ENCODE results near the gene MAK. TPM values are rescaled to one million over a fixed set of nuclear protein-coding genes. Genes with fewer than 3 reads are reported as not detected.
"Not testable (repeated sequence)": the region's sequence is repeated elsewhere in the genome, so short reads cannot be mapped to it uniquely, and the experiment has no call there.

The MAK gene
- total RNA-seq, 2 experiments from 2014 or later, result 0.05 TPM; not detected in 1

DNA sequence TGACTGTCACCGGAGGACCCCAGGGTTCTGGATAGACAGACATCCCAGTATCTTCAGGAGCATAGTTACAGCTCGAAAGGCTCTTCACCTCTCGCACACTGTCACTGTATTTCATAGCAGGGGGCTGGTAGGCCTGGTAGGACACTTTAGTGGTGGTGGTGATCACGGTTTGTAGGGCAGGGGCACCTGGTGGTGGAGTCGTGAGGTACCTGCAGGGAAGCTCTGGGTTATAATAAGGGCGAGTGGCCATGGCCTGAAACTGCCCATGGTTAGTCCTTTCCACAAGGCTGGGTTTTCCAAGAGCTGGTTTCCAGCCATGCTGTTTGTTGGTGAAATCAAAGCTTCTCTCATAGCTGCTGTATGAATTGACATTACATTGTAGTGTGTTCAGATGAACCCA lies 35.9 kb upstream of the MAK start:
- CTCF ChIA-PET, result no interaction called here
- H3K4me3 Mint-ChIP-seq, result no peak overlapping the region
- no peaks in the 10 kb centered on the region for H3K4me1 Mint-ChIP-seq (ENCODE audit: low read depth)
- ATAC-seq, result no peak
- POLR2A ChIA-PET, result no interaction called here
- H3K27me3 Mint-ChIP-seq (ENCODE audit: low read depth), result peaks cover 14% of the 10 kb centered on the region
- no peak for DNase-seq
- no peak overlapping the region for H3K27ac Mint-ChIP-seq
- no peaks in the 10 kb centered on the region for H3K36me3 Mint-ChIP-seq (ENCODE audit: low read depth)
- no peaks in the 10 kb centered on the region for H3K9me3 Mint-ChIP-seq (ENCODE audit: insufficient read depth)

DNA sequence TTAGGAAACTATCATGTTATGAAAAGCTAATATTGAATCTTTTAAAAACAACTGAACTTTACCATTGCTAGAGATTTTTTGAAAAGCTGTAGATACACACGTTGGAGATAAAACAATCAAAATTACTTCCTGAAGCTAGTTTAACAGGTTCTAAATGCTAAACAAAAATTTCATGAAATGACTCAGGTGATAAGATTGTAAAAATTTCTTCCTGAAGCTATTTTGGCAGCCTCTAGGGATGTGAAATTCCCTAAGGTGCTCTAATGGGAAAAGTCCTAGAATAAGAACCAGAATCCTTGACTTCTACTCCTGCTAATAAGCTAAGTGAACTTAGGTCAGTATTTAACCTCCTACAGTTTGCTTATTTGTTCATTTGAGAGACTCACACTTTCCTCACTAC lies 35.0 kb upstream of the MAK start:
- no peak for DNase-seq
- Mint-ChIP-seq H3K27me3 (ENCODE audit: low read depth) (peaks cover 13% of the 10 kb centered on the region), H3K4me1 (ENCODE audit: low read depth) (no peaks in the 10 kb centered on the region), H3K9me3 (ENCODE audit: insufficient read depth) (no peaks in the 10 kb centered on the region), H3K36me3 (ENCODE audit: low read depth) (no peaks in the 10 kb centered on the region), H3K27ac (no peak overlapping the region), H3K4me3 (no peak overlapping the region)
- ATAC-seq, result no peak
- ChIA-PET POLR2A (no interaction called here), CTCF (interaction anchor here (1.0 kb wide), 1 partner anchor 114 kb away, joined by 3 read pairs; no protein-coding TSS in a partner anchor)

DNA sequence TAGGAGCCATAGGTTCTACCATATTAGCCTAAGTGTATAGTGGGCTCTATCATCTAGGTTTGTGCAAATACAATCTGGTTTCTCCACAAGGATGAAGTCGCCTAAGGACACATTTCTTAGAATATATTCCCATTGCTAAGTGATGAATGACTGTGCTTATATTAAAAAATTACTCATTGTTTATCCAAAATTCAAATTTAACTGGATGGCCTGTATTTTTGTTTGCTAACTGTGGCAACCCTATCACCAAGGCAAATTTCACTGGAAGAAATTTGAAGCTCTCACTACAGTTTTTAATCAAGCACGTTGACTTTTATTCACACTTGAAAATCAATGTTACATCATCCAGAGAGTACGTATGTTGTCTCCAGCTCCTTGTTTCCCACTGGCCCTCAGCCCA lies 29.6 kb upstream of the MAK start:
- ATAC-seq, result no peak

DNA sequence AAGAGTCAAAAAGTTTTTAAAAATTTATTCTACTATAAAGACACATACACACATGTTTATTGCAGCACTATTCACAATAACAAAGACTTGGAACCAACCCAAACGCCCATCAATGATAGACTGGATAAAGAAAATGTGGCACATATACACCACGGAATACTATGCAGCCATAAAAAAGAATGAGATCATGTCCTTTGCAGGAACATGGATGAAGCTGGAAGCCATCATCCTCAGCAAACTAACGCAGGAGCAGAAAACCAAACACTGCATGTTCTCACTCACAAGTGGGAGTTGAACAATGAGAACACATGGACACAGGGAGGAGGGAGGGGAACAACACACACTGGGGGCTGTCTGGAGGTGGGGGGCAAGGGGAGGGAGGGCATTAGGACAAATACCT lies 28.4 kb upstream of the MAK start:
- H3K4me3 Mint-ChIP-seq; CTCF ChIA-PET; H3K36me3 Mint-ChIP-seq (ENCODE audit: low read depth); POLR2A ChIA-PET; ATAC-seq; H3K9me3 Mint-ChIP-seq (ENCODE audit: insufficient read depth); H3K27ac Mint-ChIP-seq; H3K4me1 Mint-ChIP-seq (ENCODE audit: low read depth); DNase-seq; H3K27me3 Mint-ChIP-seq (ENCODE audit: low read depth): not testable (repeated sequence)

More for the DNA sequence above, 29.6 kb upstream of the MAK start:
- Mint-ChIP-seq H3K4me3 (no peak overlapping the region), H3K4me1 (ENCODE audit: low read depth) (no peaks in the 10 kb centered on the region), H3K27me3 (ENCODE audit: low read depth) (peaks cover 2% of the 10 kb centered on the region), H3K27ac (no peak overlapping the region), H3K9me3 (ENCODE audit: insufficient read depth) (no peaks in the 10 kb centered on the region), H3K36me3 (ENCODE audit: low read depth) (no peaks in the 10 kb centered on the region)
- no peak for DNase-seq
- POLR2A ChIA-PET, result no interaction called here
- CTCF ChIA-PET, result no interaction called here

DNA sequence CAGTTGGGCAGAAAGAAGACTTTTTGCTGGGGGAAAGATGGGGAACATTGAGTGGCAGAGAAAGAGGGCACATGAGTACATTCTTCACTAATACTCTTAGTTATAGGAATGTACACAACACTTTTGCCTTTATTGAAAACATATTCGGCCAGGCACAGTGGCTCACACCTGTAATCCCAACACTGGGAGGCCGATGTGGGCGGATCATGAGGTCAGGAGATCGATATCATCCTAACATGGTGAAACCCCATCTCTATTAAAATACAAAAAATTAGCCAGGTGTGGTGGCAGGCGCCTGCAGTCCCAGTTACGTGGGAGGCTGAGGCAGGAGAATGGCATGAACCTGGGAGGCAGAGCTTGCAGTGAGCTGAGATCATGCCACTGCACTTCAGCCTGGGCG lies 24.7 kb upstream of the MAK start:
- H3K9me3 Mint-ChIP-seq (ENCODE audit: insufficient read depth); DNase-seq; H3K27ac Mint-ChIP-seq; POLR2A ChIA-PET; H3K4me1 Mint-ChIP-seq (ENCODE audit: low read depth); ATAC-seq; H3K4me3 Mint-ChIP-seq; H3K36me3 Mint-ChIP-seq (ENCODE audit: low read depth); H3K27me3 Mint-ChIP-seq (ENCODE audit: low read depth); CTCF ChIA-PET: not testable (repeated sequence)

DNA sequence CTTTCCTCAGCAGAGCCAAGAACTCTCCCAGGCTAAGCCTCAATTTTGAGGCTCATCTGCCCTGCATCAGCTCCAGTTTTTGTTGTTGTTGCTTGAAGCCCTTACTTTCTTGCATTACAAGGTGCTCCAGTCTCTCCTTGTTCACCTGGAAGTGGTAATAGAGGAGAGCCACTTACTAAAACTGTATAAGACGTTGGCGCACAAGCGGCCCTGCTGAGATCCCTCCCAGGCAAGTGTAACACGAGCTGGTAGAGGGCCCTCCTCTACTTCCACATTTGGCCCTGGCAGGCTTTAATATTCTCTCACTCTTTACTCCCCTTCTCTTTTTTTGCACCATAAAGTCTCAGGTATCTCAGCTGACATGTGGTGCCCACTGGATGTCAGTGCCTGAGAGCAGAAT lies 24.0 kb upstream of the MAK start:
- Mint-ChIP-seq H3K9me3 (ENCODE audit: insufficient read depth) (no peaks in the 10 kb centered on the region), H3K4me3 (no peak overlapping the region), H3K4me1 (ENCODE audit: low read depth) (no peaks in the 10 kb centered on the region), H3K36me3 (ENCODE audit: low read depth) (no peaks in the 10 kb centered on the region), H3K27me3 (ENCODE audit: low read depth) (no peaks in the 10 kb centered on the region), H3K27ac (no peak overlapping the region)
- ChIA-PET POLR2A (no interaction called here), CTCF (no interaction called here)
- ATAC-seq, result no peak
- no peak for DNase-seq

DNA sequence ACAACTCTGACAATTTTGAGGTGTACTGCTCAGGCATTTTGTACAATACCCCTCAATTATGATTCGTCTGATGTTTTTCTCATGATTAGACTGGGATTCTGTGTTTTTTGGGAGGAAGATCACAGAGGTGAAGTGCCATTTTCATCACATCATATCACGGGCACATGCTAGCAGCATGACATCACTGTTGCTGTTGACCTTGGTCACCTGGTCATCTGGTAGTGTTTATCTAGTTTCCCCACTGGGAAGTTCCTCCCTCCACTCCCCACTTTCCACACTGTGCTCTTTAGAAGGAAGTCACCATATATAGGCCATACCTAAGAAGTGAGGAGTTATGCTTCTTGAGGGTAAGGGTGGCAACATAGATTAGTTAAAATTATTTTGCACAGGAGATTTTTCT lies 22.7 kb upstream of the MAK start:
- no peaks in the 10 kb centered on the region for H3K36me3 Mint-ChIP-seq (ENCODE audit: low read depth)
- no peaks in the 10 kb centered on the region for H3K4me1 Mint-ChIP-seq (ENCODE audit: low read depth)
- ATAC-seq (no peak), DNase-seq (no peak)
- POLR2A ChIA-PET, result no interaction called here
- no peak overlapping the region for H3K4me3 Mint-ChIP-seq
- H3K27me3 Mint-ChIP-seq (ENCODE audit: low read depth), result no peaks in the 10 kb centered on the region
- no peaks in the 10 kb centered on the region for H3K9me3 Mint-ChIP-seq (ENCODE audit: insufficient read depth)
- CTCF ChIA-PET, result no interaction called here
- H3K27ac Mint-ChIP-seq, result no peak overlapping the region

DNA sequence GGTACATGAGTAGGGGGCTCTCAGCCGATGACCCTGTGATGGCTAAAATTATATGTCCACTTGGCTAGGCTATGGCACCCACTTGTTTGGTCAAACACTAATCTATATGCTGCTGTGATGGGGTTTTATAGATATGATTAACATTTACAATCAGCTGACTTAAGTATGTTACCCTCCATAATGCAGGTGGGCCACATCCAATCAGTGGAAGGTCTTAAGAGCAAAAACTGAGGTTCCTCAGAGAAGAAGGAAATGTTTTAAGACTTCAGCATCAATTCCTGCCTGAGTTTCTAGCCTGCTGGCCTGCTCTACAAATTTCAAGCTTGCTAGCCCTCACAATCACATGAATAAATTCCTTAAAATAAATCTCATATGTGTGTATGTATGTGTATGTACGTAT lies 18.9 kb upstream of the MAK start:
- Mint-ChIP-seq H3K36me3 (ENCODE audit: low read depth) (no peaks in the 10 kb centered on the region), H3K4me1 (ENCODE audit: low read depth) (no peaks in the 10 kb centered on the region), H3K4me3 (no peak overlapping the region), H3K9me3 (ENCODE audit: insufficient read depth) (peaks cover 10% of the 10 kb centered on the region), H3K27me3 (ENCODE audit: low read depth) (no peaks in the 10 kb centered on the region), H3K27ac (no peak overlapping the region)
- ATAC-seq (no peak), DNase-seq (no peak)
- ChIA-PET CTCF (no interaction called here), POLR2A (interaction anchor here (0.7 kb wide), 1 partner anchor 420 kb away, joined by 3 read pairs; no protein-coding TSS in a partner anchor)

DNA sequence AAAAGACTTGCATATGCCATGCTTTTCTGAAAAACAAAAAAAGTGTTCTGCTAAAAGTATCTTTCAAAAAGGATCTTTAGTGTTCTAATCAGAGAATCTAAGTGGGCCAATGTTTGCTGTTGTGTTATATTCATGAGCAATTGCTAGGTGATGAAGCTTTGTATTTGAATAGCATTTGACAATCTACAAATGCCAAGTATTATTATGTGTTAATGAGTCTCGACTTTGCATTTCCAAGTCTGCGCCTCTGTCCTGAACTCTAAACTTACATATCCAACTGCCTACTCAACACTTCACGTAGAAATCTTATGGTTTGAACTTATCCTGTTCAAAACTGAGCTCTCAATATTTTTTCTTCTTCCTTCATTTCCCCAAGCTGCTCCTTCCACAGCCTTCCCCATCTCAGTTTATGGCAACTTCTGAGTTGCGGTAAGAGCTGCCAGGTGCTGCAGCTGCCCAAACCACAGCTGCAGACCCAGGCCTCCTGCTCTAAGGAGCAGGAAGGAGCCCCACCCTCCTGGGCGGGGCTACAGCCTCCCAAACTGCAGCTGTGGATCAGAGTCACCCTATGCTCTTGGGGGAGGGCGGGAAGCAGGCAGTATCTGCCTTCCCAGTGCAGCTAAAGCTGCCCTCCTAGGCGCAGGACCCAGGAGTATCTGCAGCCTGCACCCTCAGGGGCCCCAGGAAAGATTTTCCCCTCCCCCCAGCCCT lies 16.7 kb upstream of the MAK start:
- no peaks in the 10 kb centered on the region for H3K4me1 Mint-ChIP-seq (ENCODE audit: low read depth)
- H3K4me3 Mint-ChIP-seq, result no peak overlapping the region
- H3K27me3 Mint-ChIP-seq (ENCODE audit: low read depth), result peaks cover 2% of the 10 kb centered on the region
- no peaks in the 10 kb centered on the region for H3K36me3 Mint-ChIP-seq (ENCODE audit: low read depth)
- no peak for DNase-seq
- H3K9me3 Mint-ChIP-seq (ENCODE audit: insufficient read depth), result peaks cover 10% of the 10 kb centered on the region
- no peak for ATAC-seq
- H3K27ac Mint-ChIP-seq, result no peak overlapping the region
- CTCF ChIA-PET, result no interaction called here
- POLR2A ChIA-PET, result no interaction called here

DNA sequence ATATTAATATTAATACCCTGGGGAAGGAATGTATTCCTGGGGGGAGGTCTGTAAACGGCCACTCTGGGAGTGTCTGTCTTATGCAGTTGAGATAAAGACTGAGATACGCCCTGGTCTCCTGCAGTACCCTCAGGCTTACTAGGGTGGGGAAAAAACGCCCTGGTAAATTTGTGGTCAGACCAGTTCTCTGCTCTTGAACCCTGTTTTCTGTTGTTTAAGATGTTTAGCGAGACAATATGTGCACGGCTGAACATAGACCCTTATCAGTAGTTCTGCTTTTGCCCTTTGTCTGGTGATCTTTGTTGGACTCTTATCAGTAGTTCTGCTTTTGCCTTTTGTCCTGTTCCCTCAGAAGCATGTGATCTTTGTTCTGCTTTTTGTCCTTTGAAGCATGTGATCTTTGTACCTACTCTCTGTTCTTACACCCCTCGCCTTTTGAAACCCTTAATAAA lies 15.5 kb upstream of the MAK start:
- H3K4me3 Mint-ChIP-seq; ATAC-seq; H3K27me3 Mint-ChIP-seq (ENCODE audit: low read depth); H3K36me3 Mint-ChIP-seq (ENCODE audit: low read depth); DNase-seq; H3K4me1 Mint-ChIP-seq (ENCODE audit: low read depth); POLR2A ChIA-PET; CTCF ChIA-PET; H3K9me3 Mint-ChIP-seq (ENCODE audit: insufficient read depth); H3K27ac Mint-ChIP-seq: not testable (repeated sequence)

DNA sequence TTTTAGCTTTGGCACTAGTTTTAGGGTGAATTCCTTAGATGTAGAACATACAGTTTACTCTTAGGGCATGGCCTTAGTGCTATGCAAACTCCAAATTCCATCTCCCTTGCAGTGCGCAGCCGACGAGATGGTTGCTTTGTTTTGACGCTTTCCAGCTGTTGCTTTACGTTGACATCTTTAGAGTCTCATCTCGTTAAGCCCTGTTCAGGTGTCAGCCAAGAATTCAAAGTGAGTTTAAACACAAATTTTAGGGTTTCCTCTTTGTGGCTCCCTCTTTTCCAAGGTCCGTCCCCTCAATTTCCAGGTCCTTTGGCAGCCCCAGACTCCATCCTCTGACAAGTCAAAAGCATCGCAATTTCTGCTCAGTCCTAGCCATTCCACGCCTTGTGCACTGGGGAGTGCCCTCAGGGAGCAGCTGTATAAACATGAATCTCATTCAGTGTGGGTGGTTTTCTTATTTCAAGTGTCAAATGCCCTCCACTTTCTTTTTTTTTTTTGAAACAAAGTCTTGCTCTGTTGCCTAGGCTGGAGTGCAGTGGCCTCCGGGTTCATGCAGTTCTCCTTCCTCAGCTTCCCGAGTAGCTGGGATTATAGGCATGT lies 14.1 kb upstream of the MAK start:
- CTCF ChIA-PET, result no interaction called here
- no peak overlapping the region for H3K4me3 Mint-ChIP-seq
- DNase-seq (no peak), ATAC-seq (no peak)
- H3K27ac Mint-ChIP-seq, result no peak overlapping the region
- peaks cover 10% of the 10 kb centered on the region for H3K9me3 Mint-ChIP-seq (ENCODE audit: insufficient read depth)
- H3K27me3 Mint-ChIP-seq (ENCODE audit: low read depth), result peaks cover 2% of the 10 kb centered on the region
- H3K36me3 Mint-ChIP-seq (ENCODE audit: low read depth), result no peaks in the 10 kb centered on the region
- no peaks in the 10 kb centered on the region for H3K4me1 Mint-ChIP-seq (ENCODE audit: low read depth)
- POLR2A ChIA-PET, result no interaction called here

DNA sequence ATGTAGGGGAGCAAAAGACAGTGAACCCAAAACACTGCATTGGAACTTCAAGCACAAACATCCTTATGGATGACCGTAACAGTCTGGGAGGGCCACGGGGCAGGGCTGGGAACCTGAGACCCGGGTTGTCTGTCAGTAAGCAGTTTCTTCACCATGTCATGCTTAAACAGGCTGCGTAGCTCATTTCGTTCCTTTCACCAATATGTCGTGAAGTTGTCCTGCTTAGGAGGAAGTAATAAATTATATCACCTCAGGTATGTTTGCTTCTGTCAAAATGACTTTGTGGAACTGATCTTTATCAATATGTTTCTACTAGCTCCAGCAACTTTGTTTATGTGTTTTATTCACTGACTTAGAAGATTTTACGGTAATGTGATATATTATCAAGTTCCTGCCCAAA lies 12.4 kb upstream of the MAK start:
- no peak overlapping the region for H3K4me3 Mint-ChIP-seq
- no peak for DNase-seq
- no peak for ATAC-seq
- no peak overlapping the region for H3K27ac Mint-ChIP-seq
- ChIA-PET CTCF (no interaction called here), POLR2A (no interaction called here)
- peaks cover 10% of the 10 kb centered on the region for H3K9me3 Mint-ChIP-seq (ENCODE audit: insufficient read depth)
- H3K27me3 Mint-ChIP-seq (ENCODE audit: low read depth), result peaks cover 2% of the 10 kb centered on the region
- no peaks in the 10 kb centered on the region for H3K36me3 Mint-ChIP-seq (ENCODE audit: low read depth)
- no peaks in the 10 kb centered on the region for H3K4me1 Mint-ChIP-seq (ENCODE audit: low read depth)

DNA sequence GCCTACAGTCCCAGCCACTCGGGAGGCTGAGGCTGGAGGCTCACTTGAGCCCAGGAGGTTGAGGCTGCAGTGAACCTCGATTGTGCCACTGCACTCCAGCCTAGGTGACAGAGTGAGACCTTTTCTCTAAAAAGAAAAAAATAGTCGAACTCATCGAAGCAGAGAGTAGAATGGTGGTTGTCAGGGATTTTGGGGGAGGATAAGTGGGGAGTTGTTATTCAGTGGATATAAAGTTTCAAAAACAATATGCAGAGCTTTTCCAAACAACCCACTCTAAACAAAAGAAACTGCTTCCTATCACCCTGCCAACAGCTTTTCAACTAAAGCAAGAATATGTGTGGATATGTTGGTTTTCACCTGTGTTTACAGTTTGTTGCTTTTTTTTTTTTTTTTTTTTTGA lies 11.6 kb upstream of the MAK start:
- Mint-ChIP-seq H3K27ac (no peak overlapping the region), H3K4me1 (ENCODE audit: low read depth) (no peaks in the 10 kb centered on the region), H3K4me3 (no peak overlapping the region), H3K9me3 (ENCODE audit: insufficient read depth) (peaks cover 10% of the 10 kb centered on the region), H3K36me3 (ENCODE audit: low read depth) (no peaks in the 10 kb centered on the region), H3K27me3 (ENCODE audit: low read depth) (peaks cover 2% of the 10 kb centered on the region)
- DNase-seq (no peak), ATAC-seq (no peak)
- ChIA-PET POLR2A (no interaction called here), CTCF (no interaction called here)
